AG08395 (cell line): ENCODE data around the gene SHMT2.

ENCODE experiments used
- DNase-seq: peaks from one replicate; pipeline ENCODE4 v3.0.0; 2012; ENCODE audit warnings: mixed read lengths, low spot score

Gene SHMT2

GRCh38 chr12:57240066-57240921 is 10.8 kb downstream of the SHMT2 start:
- DNase-seq = peak; percentile 62

GRCh38 chr12:57240926-57241401 is 11.5 kb downstream of the SHMT2 start:
- DNase-seq = no peak

- DNase-seq = no peak
These were observed 12.1 kb downstream of the SHMT2 start for GRCh38 chr12:57241402-57242310.

GRCh38 chr12:57242329-57242690 is 12.8 kb downstream of the SHMT2 start:
- DNase-seq = no peak

GRCh38 chr12:57242691-57243454 is 13.4 kb downstream of the SHMT2 start:
- DNase-seq = peak; percentile 28

- peak; percentile 76 for DNase-seq
These were observed 14.2 kb downstream of the SHMT2 start for GRCh38 chr12:57243521-57244311.

GRCh38 chr12:57244312-57244696 is 14.8 kb downstream of the SHMT2 start:
- DNase-seq = no peak

- DNase-seq = no peak
These were observed 17.5 kb downstream of the SHMT2 start for GRCh38 chr12:57247041-57247440.

- DNase-seq = no peak
These were observed 19.6 kb downstream of the SHMT2 start for GRCh38 chr12:57248934-57249742.

GRCh38 chr12:57250541-57250940 is 21.0 kb downstream of the SHMT2 start:
- no peak for DNase-seq

GRCh38 chr12:57250956-57251355 is 21.4 kb downstream of the SHMT2 start, which contains the start of gene STAC3:
Gene STAC3 (minus strand): TSS chr12:57251187. CDS start chr12:57249636, 1,551 bp downstream.
- DNase-seq = no peak

GRCh38 chr12:57254506-57255280 is 25.2 kb downstream of the SHMT2 start:
- DNase-seq = no peak

- no peak for DNase-seq
These were observed 26.4 kb downstream of the SHMT2 start for GRCh38 chr12:57255916-57256315.

GRCh38 chr12:57258977-57259970 is 29.8 kb downstream of the SHMT2 start:
- no peak for DNase-seq

- DNase-seq = no peak
These were observed 30.9 kb downstream of the SHMT2 start for GRCh38 chr12:57260366-57260765.

GRCh38 chr12:57261428-57261865 is 31.9 kb downstream of the SHMT2 start:
- DNase-seq = no peak

GRCh38 chr12:57262126-57262822 is 32.8 kb downstream of the SHMT2 start:
- no peak for DNase-seq

GRCh38 chr12:57263096-57263495 is 33.6 kb downstream of the SHMT2 start:
- no peak for DNase-seq
